Stimulated activated CD4-positive, alpha-beta T cell treated with anti-CD3 and anti-CD28 coated beads, TNF-alpha, amount 100 ng/mL, for 4 hours (primary cell): Measurements from ENCODE around the gene RAC3.
"Not testable (repeated sequence)": the region's sequence is repeated elsewhere in the genome, so short reads cannot be mapped to it uniquely, and the experiment has no call there.

Experiments used
- DNase-seq, 3 experiments: peaks; one replicate each; pipeline ENCODE4 v3.0.0-alpha.2; 2020; ENCODE audit warnings: low read depth in 3 of 3

Gene RAC3

DNA sequence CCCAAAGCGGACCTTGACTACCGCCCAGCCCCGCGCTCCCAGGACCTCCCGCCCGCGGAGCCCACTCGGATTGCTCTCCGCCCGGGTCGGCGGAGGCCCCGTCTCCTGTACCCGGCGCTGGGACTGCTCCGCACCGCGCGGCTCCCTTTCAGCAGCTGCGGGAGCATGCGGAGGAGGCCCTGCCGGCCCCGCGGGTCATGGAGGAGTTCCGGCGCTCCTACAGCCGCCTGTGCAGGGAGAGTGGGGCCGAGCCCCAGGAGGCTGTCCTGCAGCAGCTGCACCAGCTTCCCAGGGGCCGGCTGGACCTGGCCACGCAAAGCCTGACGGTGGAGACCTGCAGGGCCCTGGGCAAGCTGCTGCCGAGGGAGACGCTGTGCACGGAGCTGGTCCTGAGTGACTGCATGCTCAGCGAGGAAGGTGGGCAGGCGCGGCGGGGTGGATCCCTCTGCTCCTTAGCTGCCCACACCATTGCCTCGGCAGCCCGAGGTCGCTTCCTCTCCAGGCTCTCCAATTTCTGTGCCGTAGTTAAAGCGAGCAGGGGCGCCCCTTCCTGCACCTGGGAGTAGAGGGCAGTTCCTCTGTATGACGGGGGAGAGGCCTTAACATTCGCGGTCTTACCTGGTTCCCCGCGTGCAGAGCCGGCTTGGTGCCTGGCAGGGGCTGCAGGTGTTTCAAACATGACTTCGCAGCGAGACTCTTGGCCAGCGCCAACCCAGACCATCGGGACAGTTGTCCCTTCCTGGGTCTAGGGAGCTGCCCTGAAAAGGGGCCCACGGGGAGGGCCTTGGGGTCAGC is 7.8 kb upstream of the RAC3 start:
- no peak for DNase-seq

- DNase-seq = no peak
These were observed 6.6 kb upstream of the RAC3 start for GRCh38 chr17:82024859-82025258.

- no peak for DNase-seq
These were observed 5.9 kb upstream of the RAC3 start for GRCh38 chr17:82025401-82026107.

DNA sequence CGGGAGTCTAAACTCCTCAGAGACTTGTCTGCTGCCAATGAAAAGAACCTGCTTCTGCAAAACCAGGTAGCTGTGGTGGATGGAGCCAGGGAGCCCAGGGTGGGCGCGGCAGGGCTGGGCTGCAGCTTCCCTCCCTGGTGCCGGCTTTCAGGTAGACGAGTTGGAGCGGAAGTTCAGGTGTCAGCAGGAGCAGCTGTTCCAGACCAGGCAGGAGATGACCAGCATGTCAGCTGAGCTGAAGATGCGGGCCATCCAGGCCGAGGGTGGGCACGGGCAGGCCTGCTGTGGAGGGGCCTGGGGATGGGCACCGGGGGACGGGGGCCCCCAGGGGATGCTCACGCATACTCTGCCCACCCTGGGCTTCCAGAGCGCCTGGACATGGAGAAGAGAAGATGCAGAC is 3.2 kb upstream of the RAC3 start:
- no peak for DNase-seq

GRCh38 chr17:82028966-82029365 is 2.5 kb upstream of the RAC3 start:
- DNase-seq = no peak

GRCh38 chr17:82029391-82029790 is 2.1 kb upstream of the RAC3 start:
- DNase-seq = no peak

DNA sequence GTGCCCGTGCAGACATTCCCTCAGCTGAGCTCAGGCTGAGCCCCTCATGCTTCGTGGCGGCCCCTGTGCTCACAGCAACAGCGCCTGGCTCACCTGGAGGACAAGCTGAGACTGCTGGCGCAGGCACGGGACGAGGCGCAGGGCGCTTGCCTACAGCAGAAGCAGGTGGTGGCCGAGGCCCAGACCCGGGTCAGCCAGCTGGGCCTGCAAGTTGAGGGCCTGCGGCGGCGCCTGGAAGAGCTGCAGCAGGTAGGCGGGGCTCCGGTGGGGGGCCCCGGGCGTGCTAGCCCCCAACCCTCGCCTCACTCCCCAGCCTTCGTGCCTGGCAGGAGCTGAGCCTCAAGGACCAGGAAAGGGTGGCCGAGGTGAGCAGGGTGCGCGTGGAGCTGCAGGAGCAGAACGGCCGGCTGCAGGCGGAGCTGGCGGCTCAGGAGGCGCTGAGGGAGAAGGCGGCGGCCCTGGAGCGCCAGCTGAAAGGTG is 1.4 kb upstream of the RAC3 start:
- no peak for DNase-seq

GRCh38 chr17:82030470-82031302 is 792 bp upstream of the RAC3 start:
- DNase-seq = peak; percentile 63 to 69 (median 67)

GRCh38 chr17:82031885-82032627 is 578 bp downstream of the RAC3 start:
- DNase-seq = no peak

- no peak for DNase-seq
These were observed 2.0 kb downstream of the RAC3 start for GRCh38 chr17:82033359-82034085.

DNA sequence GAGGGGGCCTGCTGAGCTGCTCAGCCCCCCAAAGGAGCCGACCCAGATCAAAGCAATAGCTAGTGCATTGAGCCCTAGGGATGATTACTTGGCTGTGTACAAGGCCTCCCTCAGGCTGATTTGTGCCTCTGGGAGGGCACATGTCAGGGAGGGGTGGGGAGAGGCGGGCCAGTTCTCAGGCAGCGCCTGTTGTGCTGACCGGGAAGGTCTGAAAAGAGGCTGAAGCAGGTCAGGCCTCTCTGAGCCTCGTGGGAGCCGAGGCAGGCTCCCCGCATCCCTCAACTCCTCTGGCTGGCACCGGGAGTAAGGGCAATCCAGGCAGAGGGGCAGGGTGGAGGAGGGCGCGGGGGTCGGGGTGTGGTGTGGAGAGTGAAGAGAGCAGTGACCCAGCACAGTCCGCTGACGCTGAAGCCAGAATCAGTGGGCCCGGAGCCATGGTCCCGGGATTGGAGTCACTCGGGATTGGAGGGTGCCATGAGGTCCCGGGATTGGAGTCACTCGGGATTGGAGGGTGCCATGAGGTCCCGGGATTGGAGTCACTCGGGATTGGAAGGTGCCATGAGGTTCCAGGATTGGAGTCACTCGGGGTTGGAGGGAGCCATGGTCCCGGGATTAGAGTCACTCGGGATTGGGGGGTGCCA is 3.0 kb downstream of the RAC3 start:
- no peak for DNase-seq

- no peak for DNase-seq
These were observed 4.0 kb downstream of the RAC3 start for GRCh38 chr17:82035488-82035887.

DNA sequence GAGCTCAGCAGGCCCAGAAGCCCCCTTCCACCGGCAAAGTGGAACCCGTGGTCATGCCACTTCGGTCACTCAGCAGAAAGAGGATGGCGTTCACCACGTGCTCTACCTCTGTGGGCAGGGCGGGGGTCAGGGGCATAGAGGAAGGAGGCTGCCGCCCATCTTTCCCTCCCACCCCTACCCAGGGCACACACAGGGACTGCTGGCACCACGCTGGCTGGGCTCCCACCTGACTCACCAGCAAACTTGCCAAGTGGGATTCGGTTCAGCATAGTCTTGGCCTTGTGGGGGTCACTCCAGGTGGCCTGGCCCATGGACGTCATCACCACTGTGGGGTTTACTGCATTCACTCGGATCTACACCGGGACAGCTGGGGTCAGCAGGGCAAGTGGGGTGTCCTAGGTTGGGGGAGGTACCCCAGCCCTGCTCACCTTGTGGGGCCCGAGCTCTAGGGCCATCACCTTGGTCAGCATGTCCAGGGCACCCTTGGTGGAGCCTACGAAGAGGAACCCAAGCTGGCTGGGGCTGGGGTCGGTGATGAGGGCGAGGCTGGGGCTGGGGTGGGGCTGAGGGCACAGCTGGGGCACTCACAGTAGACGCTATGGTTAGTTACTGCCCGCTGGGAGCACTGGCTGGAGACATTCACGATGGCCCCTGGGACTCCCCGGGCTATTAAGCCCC is 4.6 kb downstream of the RAC3 start:
- no peak for DNase-seq

DNA sequence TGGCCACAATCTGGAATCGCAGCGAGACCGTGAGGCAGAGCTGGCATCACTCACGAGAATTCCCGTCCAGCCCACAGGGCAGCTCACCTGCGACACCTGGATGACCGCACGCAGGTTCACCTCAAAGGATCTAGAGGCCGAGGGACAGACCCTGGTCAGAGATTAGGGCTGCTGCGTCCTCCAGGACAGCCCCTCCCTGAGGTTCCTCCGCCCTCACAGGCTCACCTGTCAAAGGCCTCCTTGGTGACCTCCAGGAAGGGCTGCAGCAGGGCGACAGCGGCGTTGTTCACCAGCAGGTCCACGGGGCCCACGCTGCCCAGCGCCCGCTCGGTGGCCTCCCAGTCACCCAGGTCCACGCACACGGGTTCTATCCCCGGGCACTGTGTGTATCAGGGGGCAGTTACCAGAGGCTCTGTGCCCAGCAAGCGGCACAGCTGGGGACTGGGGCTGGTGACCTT is 5.2 kb downstream of the RAC3 start:
- no peak for DNase-seq

- peak; percentile 80 to 85 (median 84) for DNase-seq
These were observed 5.8 kb downstream of the RAC3 start, which contains the start of gene DCXR for GRCh38 chr17:82037092-82037888. Gene DCXR, minus strand, starts transcription at chr17:82037697. Its CDS starts 15 bp downstream, at chr17:82037682.

GRCh38 chr17:82037889-82038195 is 6.4 kb downstream of the RAC3 start:
- DNase-seq = no peak

DNA sequence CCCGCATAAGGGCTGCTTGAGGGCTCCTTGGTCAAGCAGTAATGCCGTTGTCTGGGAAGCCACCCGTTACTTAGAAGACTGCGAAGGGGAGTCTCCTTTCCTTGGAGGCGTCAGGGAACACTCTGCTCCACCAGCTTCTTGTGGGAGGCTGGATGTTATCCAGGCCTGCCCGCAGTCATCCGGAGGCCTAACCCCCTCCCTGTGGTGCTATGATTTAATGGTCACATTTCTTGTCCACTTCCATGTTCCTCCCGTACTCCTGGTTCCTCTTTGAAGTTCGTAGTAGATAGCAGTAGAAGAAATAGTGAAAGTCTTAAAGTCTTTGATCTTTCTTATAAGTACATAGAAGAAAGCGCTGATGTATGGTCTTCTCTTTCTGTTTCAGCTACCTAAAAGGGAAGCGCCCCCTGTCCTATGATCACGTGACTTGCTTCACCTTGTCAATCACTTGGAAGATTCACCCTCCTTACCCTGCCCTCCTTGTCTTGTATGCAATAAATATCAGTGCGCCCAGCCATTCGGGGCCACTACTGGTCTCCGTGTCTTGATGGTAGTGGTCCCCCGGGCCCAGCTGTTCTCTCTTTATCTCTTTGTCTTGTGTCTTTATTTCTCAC is 7.4 kb downstream of the RAC3 start:
- not testable (repeated sequence) for DNase-seq

- no peak for DNase-seq
These were observed 8.3 kb downstream of the RAC3 start for GRCh38 chr17:82039695-82040299.
